ENCODE measurements around the gene WNK3. TPM values are rescaled to one million over a fixed set of nuclear protein-coding genes. Genes with fewer than 3 reads are reported as not detected.

Gene WNK3
- total and polyA plus RNA-seq, 9 of the 15 experiments (the other 6 are each of a cell fraction or from before 2014, with no cell fraction given): under 0.01 to 0.02 (median 0.01) TPM; not detected in 4

DNA sequence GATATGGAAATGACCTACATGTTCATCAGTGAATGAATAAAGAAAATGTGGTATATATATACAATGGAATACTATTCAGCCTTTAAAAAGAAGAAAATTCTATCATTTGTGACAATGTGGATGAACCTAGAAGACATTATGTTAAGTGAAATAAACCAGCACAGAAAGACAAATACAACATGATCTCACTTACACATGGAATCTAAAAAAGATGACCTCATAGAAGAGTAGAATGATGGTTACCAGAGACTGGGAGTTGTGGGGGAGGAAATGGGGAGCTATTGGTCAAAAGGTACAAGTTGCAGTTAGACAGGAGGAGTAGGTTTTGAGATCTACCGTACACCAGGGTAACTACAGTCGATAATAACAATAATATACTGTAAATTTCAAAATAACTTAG lies 51.5 kb downstream of the WNK3 start:
- 0% methylated on average over 2 of the region's 2 CpGs for WGBS (ENCODE audit: insufficient coverage, low coverage, missing lambda C conversion rate)
- no TSS peak for BruUV-seq (replicated peaks)

More for the DNA sequence above, 51.5 kb downstream of the WNK3 start:
- CTCF ChIA-PET (ENCODE audit: low intra/inter-chr PET ratio): no interaction called here
- DNase-seq (ENCODE audit: extremely low read depth in 1 of 4, low spot score in 3 of 4) (no peak), FAIRE-seq (no peak), ATAC-seq (no peak)
- POLR2A ChIA-PET: no interaction called here
- no peaks in the 10 kb centered on the region for H3K9me1 ChIP-seq (ENCODE audit: control insufficient read depth, insufficient read depth, low read length)
- H2AFZ ChIP-seq (ENCODE audit: low read depth, low read length): no peak overlapping the region
- H3K4me3 ChIP-seq: no peak overlapping the region
- H3K27ac ChIP-seq (ENCODE audit: extremely low read depth, low read depth, low read length): no peak overlapping the region
- intact Hi-C loops (cut with micrococcal nuclease) (no loop called here), in situ Hi-C loops (cut with MboI) (no loop called here)
- TF ChIP-seq RBM14 (IDR thresholded peaks at IDR 0.05; ENCODE audit: borderline replicate concordance, insufficient read depth, low read depth, low read length) (no peak), KDM2B (CRISPR knock-in tag; IDR thresholded peaks at IDR 0.05) (no peak), DACH1 (IDR thresholded peaks at IDR 0.05; ENCODE audit: partially characterized antibody) (no peak), MEIS2 (IDR thresholded peaks at IDR 0.05; ENCODE audit: partially characterized antibody) (no peak), CHAMP1 (IDR thresholded peaks at IDR 0.05) (no peak)
- TF ChIP-seq, protein P1, sequence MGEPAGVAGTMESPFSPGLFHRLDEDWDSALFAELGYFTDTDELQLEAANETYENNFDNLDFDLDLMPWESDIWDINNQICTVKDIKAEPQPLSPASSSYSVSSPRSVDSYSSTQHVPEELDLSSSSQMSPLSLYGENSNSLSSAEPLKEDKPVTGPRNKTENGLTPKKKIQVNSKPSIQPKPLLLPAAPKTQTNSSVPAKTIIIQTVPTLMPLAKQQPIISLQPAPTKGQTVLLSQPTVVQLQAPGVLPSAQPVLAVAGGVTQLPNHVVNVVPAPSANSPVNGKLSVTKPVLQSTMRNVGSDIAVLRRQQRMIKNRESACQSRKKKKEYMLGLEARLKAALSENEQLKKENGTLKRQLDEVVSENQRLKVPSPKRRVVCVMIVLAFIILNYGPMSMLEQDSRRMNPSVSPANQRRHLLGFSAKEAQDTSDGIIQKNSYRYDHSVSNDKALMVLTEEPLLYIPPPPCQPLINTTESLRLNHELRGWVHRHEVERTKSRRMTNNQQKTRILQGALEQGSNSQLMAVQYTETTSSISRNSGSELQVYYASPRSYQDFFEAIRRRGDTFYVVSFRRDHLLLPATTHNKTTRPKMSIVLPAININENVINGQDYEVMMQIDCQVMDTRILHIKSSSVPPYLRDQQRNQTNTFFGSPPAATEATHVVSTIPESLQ (CRISPR knock-in tag; IDR thresholded peaks at IDR 0.05): no peak
- H3K79me2 ChIP-seq (ENCODE audit: control insufficient read depth, insufficient read depth, low read length): no peaks in the 10 kb centered on the region
- no peaks in the 10 kb centered on the region for H3K9me3 ChIP-seq (replicated peaks; ENCODE audit: control insufficient read depth, insufficient read depth, low read depth, low read length)
- H4K20me1 ChIP-seq (replicated peaks; ENCODE audit: control insufficient read depth, insufficient read depth, low read length): no peaks in the 10 kb centered on the region
- H3K27me3 ChIP-seq (ENCODE audit: control insufficient read depth in 2 of 2, insufficient read depth in 2 of 2, low read length in 2 of 2): no peaks in the 10 kb centered on the region
- no peak overlapping the region for H3K9ac ChIP-seq (ENCODE audit: insufficient read depth in 1 of 2, low read depth in 2 of 2, low read length in 2 of 2)
- no peaks in the 10 kb centered on the region for H3K36me3 ChIP-seq (ENCODE audit: control insufficient read depth, insufficient read depth, low read length)
- H3K4me1 ChIP-seq (replicated peaks in 1 of 2; ENCODE audit: control insufficient read depth in 2 of 2, insufficient read depth in 2 of 2, low read length in 2 of 2): no peaks in the 10 kb centered on the region
- H3K4me2 ChIP-seq (ENCODE audit: insufficient read depth, low read length): no peak overlapping the region
